MG63 (cell line): ENCODE results near the gene ZNF486. TPM values are rescaled to one million over a fixed set of nuclear protein-coding genes. Genes with fewer than 3 reads are reported as not detected.
"Not testable (repeated sequence)": the region's sequence is repeated elsewhere in the genome, so short reads cannot be mapped to it uniquely, and the experiment has no call there.

Experiments
- DNase-seq: peaks from one replicate; pipeline ENCODE4 v3.0.0-alpha.2; 2020
- H3K27me3 ChIP-seq: fragments of 250-450 bp; sonication (Bioruptor Pico); 2 replicates; pipeline ENCODE4 v1.5.1; 2020; ENCODE audit warnings: mild to moderate bottlenecking, moderate library complexity
- H3K36me3 ChIP-seq: fragments of 250-450 bp; sonication (Bioruptor Pico); 2 replicates; pipeline ENCODE4 v1.5.1; 2020; ENCODE audit warnings: mild to moderate bottlenecking, moderate library complexity
- H3K4me3 ChIP-seq: fragments of 250-450 bp; sonication (Bioruptor Pico); 2 replicates; pipeline ENCODE4 v1.5.1; 2020; ENCODE audit warnings: mild to moderate bottlenecking, moderate library complexity
- H3K9me3 ChIP-seq: fragments of 250-450 bp; sonication (Bioruptor Pico); 2 replicates; pipeline ENCODE4 v1.5.1; 2020; ENCODE audit warnings: mild to moderate bottlenecking, moderate library complexity
- total RNA-seq: library from RNA; depleted of rRNA; stranded (reverse); fragments of >200 nt; shearing (Covaris generic); gene quantifications from 2 replicates; pipeline ENCODE4 v1.2.3, GENCODE V29; 2014; ENCODE audit warnings: low replicate concordance; rRNA removed

Gene ZNF486
- total RNA-seq = 7.7 and 14.7 TPM in 2 replicates

DNA sequence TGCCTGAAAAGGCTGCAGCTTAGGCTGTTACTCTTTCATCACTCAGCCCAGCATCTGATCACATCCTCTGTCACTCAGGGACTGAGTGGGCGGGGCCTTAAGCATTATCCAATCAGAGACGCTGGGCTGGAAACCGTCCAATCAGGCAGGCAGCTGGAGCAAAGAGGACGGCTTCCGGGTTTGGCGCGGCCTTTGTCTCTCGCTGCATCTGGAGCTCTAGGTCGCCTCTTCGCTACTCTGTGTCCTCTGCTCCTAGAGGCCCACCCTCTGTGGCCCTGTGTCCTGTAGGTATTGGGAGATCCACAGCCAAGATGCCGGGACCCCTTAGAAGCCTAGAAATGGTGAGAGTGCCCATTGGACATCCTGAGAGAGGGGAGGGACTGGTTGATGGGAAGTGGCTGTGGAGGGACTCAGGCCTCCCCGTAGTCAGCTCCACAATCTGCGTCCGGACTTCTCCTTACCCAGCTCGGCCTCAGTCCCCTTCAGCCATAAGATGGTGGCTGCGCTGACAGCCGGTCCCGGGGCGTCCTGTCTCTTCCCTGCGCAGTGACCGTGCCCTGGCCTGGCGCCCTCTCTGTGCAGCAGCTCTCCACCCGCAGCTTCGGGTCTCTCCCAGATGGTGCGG is at the start of gene ZNF486:
Gene ZNF486 (plus strand): TSS at position 195 of the 625 bp plus-strand sequence. CDS start 117 bp downstream, at position 312.
- Histone ChIP-seq H3K36me3 (peaks cover 43% of the 10 kb centered on the region), H3K9me3 (peaks cover 10% of the 10 kb centered on the region)

GRCh38 chr19:20118064-20118839 is 48.8 kb upstream of the ZNF486 start:
- not testable (repeated sequence) for DNase-seq, H3K4me3 ChIP-seq, H3K27me3 ChIP-seq, H3K36me3 ChIP-seq
- peaks cover 58% of the 10 kb centered on the region for H3K9me3 ChIP-seq

More for the DNA sequence above, at the start of gene ZNF486:
- Histone ChIP-seq H3K4me3 (peak within 1 kb of the TSS; percentile 74), H3K27me3 (no peaks in the 10 kb centered on the region)
- peak; percentile 99 for DNase-seq

DNA sequence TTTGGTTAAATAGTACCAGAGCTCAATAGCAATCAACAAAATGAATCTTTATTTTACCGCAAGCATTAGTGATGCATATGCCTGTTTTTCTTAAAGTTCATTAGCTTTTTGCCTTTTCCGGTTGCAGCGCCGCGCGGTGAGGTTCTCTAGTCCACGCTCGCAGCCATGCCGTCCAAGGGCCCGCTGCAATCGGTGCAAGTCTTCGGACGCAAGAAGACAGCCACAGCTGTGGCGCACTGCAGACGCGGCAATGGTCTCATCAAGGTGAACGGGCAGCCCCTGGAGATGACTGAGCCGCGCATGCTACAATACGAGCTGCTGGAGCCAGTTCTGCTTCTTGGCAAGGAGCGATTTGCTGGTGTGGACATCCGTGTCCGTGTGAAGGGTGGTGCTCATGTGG is 42.1 kb upstream of the ZNF486 start:
- no peaks in the 10 kb centered on the region for H3K36me3 ChIP-seq
- no peak for DNase-seq
- H3K4me3 ChIP-seq = no peak overlapping the region
- no peaks in the 10 kb centered on the region for H3K27me3 ChIP-seq
- H3K9me3 ChIP-seq = peaks cover 22% of the 10 kb centered on the region

DNA sequence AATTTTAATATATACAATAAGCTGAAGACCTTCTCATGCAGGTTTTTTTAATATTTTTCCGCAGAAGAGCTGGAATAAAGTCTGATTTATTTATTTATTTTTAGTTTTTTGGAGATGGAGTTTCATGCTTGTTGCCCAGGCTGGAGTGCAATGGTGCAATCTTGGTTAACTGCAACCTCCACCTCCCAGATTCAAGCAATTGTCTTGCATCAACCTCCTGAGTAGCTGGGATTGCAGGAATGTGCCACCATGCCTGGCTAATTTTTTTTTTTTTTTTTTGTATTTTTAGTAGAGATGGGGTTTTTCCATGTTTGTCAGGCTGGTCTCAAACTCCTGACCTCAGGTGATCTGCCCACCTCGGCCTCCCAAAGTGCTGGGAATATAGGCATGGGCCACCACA is 34.1 kb upstream of the ZNF486 start:
- not testable (repeated sequence) for DNase-seq, H3K36me3 ChIP-seq, H3K9me3 ChIP-seq, H3K4me3 ChIP-seq, H3K27me3 ChIP-seq

GRCh38 chr19:20137714-20138113 is 29.3 kb upstream of the ZNF486 start:
- not testable (repeated sequence) for H3K36me3 ChIP-seq, H3K27me3 ChIP-seq, H3K4me3 ChIP-seq, H3K9me3 ChIP-seq, DNase-seq

DNA sequence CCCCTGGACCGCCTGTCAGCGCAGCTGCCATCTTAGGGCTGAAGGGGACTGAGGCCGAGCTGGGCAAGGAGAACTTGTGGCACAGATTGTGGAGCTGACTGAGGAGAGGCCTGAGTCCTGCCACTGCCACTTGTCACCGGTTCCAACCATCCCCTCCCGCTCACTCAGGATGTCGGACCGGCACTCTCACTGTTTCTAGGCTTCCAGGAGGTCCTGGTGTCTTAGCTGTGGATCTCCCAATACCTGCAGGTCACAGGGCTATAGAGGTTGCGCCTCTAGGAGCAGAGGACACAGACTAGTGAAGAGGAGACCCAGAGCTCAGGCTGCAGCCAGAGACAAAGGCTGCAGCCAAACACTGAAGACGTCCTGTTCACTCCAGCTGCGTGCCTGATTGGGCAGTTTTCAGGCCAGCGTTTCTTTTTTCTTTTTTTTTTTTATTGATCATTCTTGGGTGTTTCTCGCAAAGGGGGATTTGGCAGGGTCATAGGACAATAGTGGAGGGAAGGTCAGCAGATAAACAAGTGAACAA is 15.3 kb upstream of the ZNF486 start:
- H3K36me3 ChIP-seq = no peaks in the 10 kb centered on the region
- H3K4me3 ChIP-seq = no peak overlapping the region
- no peaks in the 10 kb centered on the region for H3K9me3 ChIP-seq
- no peak for DNase-seq
- no peaks in the 10 kb centered on the region for H3K27me3 ChIP-seq

DNA sequence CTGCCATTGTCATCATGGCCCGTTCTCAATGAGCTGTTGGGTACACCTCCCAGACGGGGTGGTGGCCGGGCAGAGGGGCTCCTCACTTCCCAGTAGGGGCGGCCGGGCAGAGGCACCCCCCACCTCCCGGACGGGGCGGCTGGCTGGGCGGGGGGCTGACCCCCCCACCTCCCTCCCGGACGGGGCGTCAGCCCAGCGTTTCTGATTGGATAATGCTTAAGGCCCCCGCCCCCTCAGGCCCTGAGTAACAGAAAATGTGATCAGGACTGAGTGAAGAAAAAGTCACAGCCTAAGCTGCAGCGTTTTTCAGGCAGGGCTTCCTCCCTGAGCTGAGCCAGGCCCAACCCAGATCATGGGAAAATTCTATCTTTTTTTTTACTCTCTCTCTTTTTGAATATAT is 14.5 kb upstream of the ZNF486 start:
- not testable (repeated sequence) for DNase-seq, H3K4me3 ChIP-seq, H3K36me3 ChIP-seq, H3K27me3 ChIP-seq, H3K9me3 ChIP-seq

DNA sequence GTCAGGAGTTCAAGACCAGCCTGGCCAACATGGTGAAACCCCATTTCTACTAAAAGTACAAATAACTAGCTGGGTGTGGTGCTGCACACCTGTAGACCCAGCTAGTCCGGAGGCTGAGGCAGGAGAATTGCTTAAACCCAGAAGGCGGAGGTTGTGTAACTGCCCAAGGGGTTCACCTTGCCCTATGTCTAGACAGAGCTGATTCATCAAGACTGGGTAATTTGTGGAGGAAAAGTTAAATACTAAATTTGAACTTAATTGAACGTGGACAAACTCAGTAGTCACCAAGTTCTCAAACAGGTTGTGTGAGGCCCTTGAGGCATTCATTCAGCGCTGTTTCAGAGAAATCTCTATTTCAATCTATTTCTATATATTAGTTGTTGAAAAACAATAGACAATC is 13.7 kb upstream of the ZNF486 start:
- H3K4me3 ChIP-seq = no peak overlapping the region
- DNase-seq = no peak
- H3K9me3 ChIP-seq = no peaks in the 10 kb centered on the region
- no peaks in the 10 kb centered on the region for H3K27me3 ChIP-seq
- H3K36me3 ChIP-seq = no peaks in the 10 kb centered on the region

DNA sequence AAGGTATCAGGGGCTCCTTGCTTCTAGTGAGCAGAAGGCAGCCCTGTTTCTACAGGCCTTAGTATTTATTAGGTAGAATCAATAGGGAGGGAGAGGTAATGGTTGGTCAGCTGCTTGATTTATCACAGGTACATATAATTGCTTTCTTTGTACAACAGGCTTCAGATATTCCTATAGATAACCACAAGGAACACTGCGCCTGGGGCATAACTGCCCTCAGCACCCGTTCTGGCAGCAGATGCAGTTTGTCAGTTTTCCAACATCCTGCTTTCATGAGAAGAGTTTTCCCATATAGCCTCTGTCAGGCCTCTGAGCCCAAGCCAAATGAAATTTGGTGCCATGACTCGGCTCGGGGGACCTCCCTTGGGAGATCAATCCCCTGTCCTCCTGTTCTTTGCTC is 12.4 kb upstream of the ZNF486 start:
- Histone ChIP-seq H3K36me3 (no peaks in the 10 kb centered on the region), H3K27me3 (no peaks in the 10 kb centered on the region), H3K9me3 (no peaks in the 10 kb centered on the region), H3K4me3 (no peak overlapping the region)
- DNase-seq = no peak

GRCh38 chr19:20162821-20163220 is 4.2 kb upstream of the ZNF486 start:
- DNase-seq = no peak
- Histone ChIP-seq H3K4me3 (no peak overlapping the region), H3K36me3 (peaks cover 6% of the 10 kb centered on the region), H3K9me3 (peaks cover 9% of the 10 kb centered on the region), H3K27me3 (no peaks in the 10 kb centered on the region)

DNA sequence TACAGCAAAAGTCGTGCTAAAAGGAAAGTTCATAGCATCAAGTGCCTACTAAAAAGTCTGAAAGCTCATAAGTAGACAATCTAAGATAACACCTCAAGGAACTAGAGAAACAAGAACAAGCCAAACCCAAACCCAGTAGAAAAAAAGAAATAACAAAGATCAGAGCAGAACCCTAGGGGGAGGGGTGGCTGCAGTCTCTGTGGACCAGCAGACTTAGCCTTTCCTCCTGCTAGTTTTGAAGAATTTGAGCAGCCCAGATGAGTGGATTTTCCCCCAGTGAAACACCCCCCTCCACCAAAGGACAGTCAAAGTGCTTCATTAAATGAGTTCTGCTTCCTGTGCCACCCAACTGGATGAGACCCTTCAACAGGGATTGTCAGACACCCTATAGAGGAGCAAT is 2.6 kb upstream of the ZNF486 start:
- peaks cover 16% of the 10 kb centered on the region for H3K9me3 ChIP-seq
- no peak overlapping the region for H3K4me3 ChIP-seq
- peaks cover 21% of the 10 kb centered on the region for H3K36me3 ChIP-seq
- DNase-seq = no peak
- no peaks in the 10 kb centered on the region for H3K27me3 ChIP-seq

DNA sequence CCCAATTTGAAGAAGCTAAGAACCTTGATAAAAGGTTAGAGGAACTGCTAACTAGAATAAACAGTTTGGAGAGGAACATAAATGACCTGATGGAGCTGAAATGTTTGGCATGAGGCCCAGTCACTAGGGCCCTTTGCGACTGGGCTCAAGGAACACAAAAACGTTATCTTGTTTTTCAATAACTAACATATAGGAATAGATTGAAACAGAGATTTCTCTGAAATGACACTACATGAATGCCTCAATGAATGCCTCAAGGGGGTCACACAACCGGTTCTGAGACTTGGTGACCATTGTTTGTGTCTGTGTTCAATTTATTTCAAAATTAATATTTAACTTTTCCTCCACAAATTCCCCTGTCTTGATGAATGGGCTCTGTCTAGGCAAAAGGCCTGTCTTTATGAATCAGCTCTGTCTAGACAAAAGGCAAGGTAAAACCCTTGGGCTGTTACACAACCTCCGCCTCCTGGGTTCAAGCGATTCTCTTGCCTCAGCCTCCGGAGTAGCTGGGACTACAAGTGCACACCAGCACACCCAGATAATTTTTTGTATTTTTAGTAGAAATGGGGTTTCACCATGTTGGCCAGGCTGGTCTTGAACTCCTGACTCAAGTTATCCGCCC is 932 bp upstream of the ZNF486 start:
- Histone ChIP-seq H3K4me3 (no peak overlapping the region), H3K36me3 (peaks cover 34% of the 10 kb centered on the region)
- no peak for DNase-seq

DNA sequence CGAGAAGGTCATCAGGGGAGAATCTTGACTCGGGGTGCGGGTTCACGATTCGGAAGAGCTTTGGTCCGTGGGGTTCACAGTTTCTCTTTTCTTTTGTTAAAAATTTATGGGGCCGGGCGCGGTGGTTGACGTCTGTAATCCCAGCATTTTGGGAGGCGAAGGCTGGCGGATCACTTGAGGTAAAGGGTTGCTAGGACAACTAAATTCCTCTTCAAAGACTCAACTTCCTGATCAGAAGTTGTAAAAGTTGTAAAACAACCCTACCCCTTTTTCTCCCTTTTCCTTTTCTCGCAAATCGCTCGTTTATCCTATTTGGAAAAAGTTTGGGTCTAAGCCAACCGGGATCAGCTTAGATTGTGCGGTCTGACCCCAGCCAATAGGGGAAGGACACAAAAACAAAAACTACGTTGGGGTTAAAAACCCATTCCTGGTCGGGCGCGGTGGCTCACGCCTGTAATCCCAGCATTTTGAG is 673 bp downstream of the ZNF486 start:
- no peaks in the 10 kb centered on the region for H3K27me3 ChIP-seq
- H3K4me3 ChIP-seq = peak overlapping the region; percentile 74
- no peak for DNase-seq
- H3K9me3 ChIP-seq = peaks cover 8% of the 10 kb centered on the region
- H3K36me3 ChIP-seq = peaks cover 49% of the 10 kb centered on the region

More for the DNA sequence above, 932 bp upstream of the ZNF486 start:
- Histone ChIP-seq H3K9me3 (peaks cover 16% of the 10 kb centered on the region), H3K27me3 (no peaks in the 10 kb centered on the region)

DNA sequence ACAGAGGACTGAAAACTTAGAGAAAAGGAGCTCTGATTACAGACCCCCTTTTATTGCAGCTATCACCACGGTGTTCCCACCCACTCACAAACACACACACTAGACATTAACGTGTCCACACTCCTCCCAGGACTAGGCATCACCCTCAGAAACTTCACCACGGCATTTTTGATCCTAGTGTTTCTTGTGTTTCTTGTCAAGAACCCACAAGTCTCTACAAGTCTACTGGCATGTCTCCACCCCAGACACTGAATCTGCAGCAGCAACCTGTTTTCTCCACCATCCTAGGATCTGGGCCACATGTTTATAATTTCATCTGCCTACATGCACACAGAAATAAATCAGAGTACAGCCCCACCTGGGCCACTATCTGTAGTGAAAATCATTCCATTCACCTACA is 4.3 kb downstream of the ZNF486 start:
- Histone ChIP-seq H3K27me3 (no peaks in the 10 kb centered on the region), H3K36me3 (peaks cover 67% of the 10 kb centered on the region), H3K9me3 (peaks cover 8% of the 10 kb centered on the region), H3K4me3 (no peak overlapping the region)
- DNase-seq = no peak

DNA sequence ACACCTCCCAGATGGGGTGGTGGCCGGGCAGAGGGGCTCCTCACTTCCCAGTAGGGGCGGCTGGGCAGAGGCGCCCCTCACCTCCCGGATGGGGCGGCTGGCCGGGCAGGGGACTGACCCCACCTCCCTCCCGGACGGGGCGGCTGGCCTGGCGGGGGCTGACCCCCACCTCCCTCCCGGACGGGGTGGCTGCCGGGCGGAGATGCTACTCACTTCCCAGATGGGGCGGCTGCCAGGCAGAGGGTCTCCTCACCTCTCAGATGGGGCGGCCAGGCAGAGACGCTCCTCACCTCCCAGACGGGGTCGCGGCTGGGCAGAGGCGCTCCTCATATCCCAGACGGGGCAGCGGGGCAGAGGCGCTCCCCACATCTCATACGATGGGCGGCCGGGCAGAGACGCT is 8.8 kb downstream of the ZNF486 start:
- H3K9me3 ChIP-seq, H3K4me3 ChIP-seq, DNase-seq, H3K27me3 ChIP-seq: not testable (repeated sequence)
- H3K36me3 ChIP-seq = peaks cover 59% of the 10 kb centered on the region

GRCh38 chr19:20179956-20180355 is 12.9 kb downstream of the ZNF486 start:
- H3K27me3 ChIP-seq, H3K4me3 ChIP-seq, DNase-seq, H3K9me3 ChIP-seq: not testable (repeated sequence)
- peaks cover 48% of the 10 kb centered on the region for H3K36me3 ChIP-seq

DNA sequence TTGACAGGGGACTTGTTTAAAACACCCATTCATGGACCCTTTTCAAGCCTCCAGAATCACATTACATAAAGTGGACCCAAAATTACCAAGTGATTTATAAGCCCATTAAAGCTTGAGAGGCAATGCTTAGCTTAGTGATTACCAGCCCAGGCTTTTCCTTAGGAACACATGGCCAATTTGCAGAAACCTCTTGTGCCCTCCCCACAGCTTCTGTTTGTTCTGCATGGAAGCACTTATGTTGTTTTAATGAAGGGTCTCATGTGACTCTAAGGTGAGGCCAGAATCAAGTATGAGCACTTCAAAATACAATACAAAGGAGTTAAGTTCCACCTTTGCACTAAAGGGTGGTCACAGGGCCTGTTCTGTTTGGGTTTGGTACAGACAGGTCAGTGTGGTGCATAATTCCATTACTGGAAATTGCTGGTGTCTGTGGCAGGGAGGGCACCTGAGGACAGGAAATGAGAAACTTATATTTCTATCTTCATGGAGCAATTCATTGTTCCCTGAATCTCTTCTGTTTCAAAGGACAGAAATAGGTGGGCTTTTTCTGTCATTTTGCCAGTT is 15.3 kb downstream of the ZNF486 start:
- Histone ChIP-seq H3K4me3 (no peak overlapping the region), H3K9me3 (no peaks in the 10 kb centered on the region), H3K36me3 (peaks cover 56% of the 10 kb centered on the region), H3K27me3 (no peaks in the 10 kb centered on the region)
- DNase-seq = no peak
